AG04450 (cell line): ENCODE measurements around the gene SLC37A2. TPM values are rescaled to one million over a fixed set of nuclear protein-coding genes. Genes with fewer than 3 reads are reported as not detected.

Experiments
- CTCF ChIA-PET: fragments of 300-600, 350-600 bp; formaldehyde crosslinking; extraction: SDS; loops from one replicate; lab custom pipeline; 2022; ENCODE audit warnings: antibody characterized with exemption, inconsistent platforms; lab: Charles Lee
- POLR2A ChIA-PET: fragments of 350-600 bp; formaldehyde crosslinking; extraction: SDS; loops from one replicate; lab custom pipeline; 2021; ENCODE audit warnings: antibody characterized with exemption, inconsistent platforms; lab: Yijun Ruan, JAX
- DNase-seq: peaks from one replicate; pipeline ENCODE4 v3.0.0-alpha.2; 2011; ENCODE audit warnings: low read depth, low spot score
- H3K27ac ChIP-seq: one replicate; pipeline ENCODE4 v1.5.1; 2012; ENCODE audit warnings: low read depth, low read length, control low read depth
- H3K27me3 ChIP-seq: one replicate; pipeline ENCODE4 v1.6.0; 2012; ENCODE audit warnings: low read length; ENCODE audit not compliant: control insufficient read depth, insufficient read depth
- H3K4me3 ChIP-seq: 2 replicates; pipeline ENCODE4 v1.5.1; 2011; ENCODE audit warnings: mild to moderate bottlenecking, low read depth, low read length, control low read depth
- H3K9me3 ChIP-seq: 2 replicates; pipeline ENCODE4 v1.5.1; 2012; ENCODE audit warnings: low read length; ENCODE audit not compliant: control insufficient read depth, insufficient read depth
- CTCF ChIP-seq: IDR thresholded peaks from 2 replicates; pipeline ENCODE4 v1.5.1; 2011; ENCODE audit warnings: low read depth, low read length, control low read depth, inconsistent platforms
- polyA plus RNA-seq: library from polyadenylated mRNA; depleted of rRNA; stranded (reverse); fragments of >200 nt; gene quantifications from 2 replicates; pipeline ENCODE4 v1.2.3, GENCODE V29; 2011

The SLC37A2 gene
- polyA plus RNA-seq, 1 experiment: 0.79 TPM

- DNase-seq: peak; percentile 67
- TF ChIP-seq CTCF: no peak
- no peaks in the 10 kb centered on the region for H3K9me3 ChIP-seq
- ChIA-PET CTCF (interaction anchor here (1.3 to 2.8 kb wide), 4 partner anchors 13 to 291 kb away, joined by 3 to 29 read pairs (median 5); no protein-coding TSS in a partner anchor), POLR2A (interaction anchor here (0.7 to 0.9 kb wide), 3 partner anchors 17 to 135 kb away, joined by 3 to 5 read pairs (median 3); no protein-coding TSS in a partner anchor)
- no peaks in the 10 kb centered on the region for H3K27me3 ChIP-seq
- no peak overlapping the region for H3K4me3 ChIP-seq
- peak overlapping the region; percentile 77 for H3K27ac ChIP-seq
These were observed 65.3 kb downstream of the SLC37A2 start for GRCh38 chr11:125128450-125128849.

- Histone ChIP-seq H3K9me3 (no peaks in the 10 kb centered on the region), H3K27me3 (no peaks in the 10 kb centered on the region), H3K27ac (peak overlapping the region; percentile 77), H3K4me3 (no peak overlapping the region)
- POLR2A ChIA-PET: no interaction called here
- DNase-seq: no peak
- CTCF ChIA-PET: interaction anchor here (0.9 to 2.8 kb wide), 6 partner anchors 12 to 292 kb away, joined by 3 to 29 read pairs (median 4); partner anchors contain the start of gene TMEM218
- no peak for TF ChIP-seq CTCF
These were observed 66.3 kb downstream of the SLC37A2 start for GRCh38 chr11:125129316-125129993.

GRCh38 chr11:125132071-125132470 is 69.0 kb downstream of the SLC37A2 start:
- H3K27ac ChIP-seq: no peak overlapping the region
- TF ChIP-seq CTCF: no peak
- CTCF ChIA-PET: interaction anchor here (0.6 to 2.8 kb wide), 6 partner anchors 10 to 273 kb away, joined by 3 to 27 read pairs (median 4); no protein-coding TSS in a partner anchor

GRCh38 chr11:125132596-125132995 is 69.5 kb downstream of the SLC37A2 start:
- Histone ChIP-seq H3K27ac (no peak overlapping the region), H3K27me3 (no peaks in the 10 kb centered on the region), H3K4me3 (no peak overlapping the region), H3K9me3 (no peaks in the 10 kb centered on the region)
- ChIA-PET CTCF (interaction anchor here (0.7 to 2.8 kb wide), 6 partner anchors 9 to 273 kb away, joined by 3 to 27 read pairs (median 4); no protein-coding TSS in a partner anchor), POLR2A (no interaction called here)
- TF ChIP-seq CTCF: no peak
- no peak for DNase-seq

More at GRCh38 chr11:125132071-125132470, 69.0 kb downstream of the SLC37A2 start:
- no peak for DNase-seq
- Histone ChIP-seq H3K4me3 (no peak overlapping the region), H3K27me3 (no peaks in the 10 kb centered on the region), H3K9me3 (no peaks in the 10 kb centered on the region)
- POLR2A ChIA-PET: interaction anchor here (0.6 kb wide), 1 partner anchor 450 kb away, joined by 5 read pairs; no protein-coding TSS in a partner anchor

GRCh38 chr11:125136001-125136400 is 72.9 kb downstream of the SLC37A2 start:
- POLR2A ChIA-PET: no interaction called here
- no peaks in the 10 kb centered on the region for H3K9me3 ChIP-seq
- TF ChIP-seq CTCF: no peak
- no peak overlapping the region for H3K4me3 ChIP-seq
- no peak for DNase-seq
- CTCF ChIA-PET: no interaction called here
- no peaks in the 10 kb centered on the region for H3K27me3 ChIP-seq
- no peak overlapping the region for H3K27ac ChIP-seq
